Tibial nerve (tissue), 4 donors: ENCODE data around the gene KRT37. TPM values are rescaled to one million over a fixed set of nuclear protein-coding genes. Genes with fewer than 3 reads are reported as not detected.

Experiments
- DNase-seq, 2 donors: peaks; one replicate each; pipeline ENCODE4 v3.0.0-alpha.2; 2019; ENCODE audit warnings: low spot score in 2 of 2
- H3K27ac ChIP-seq, 4 donors: fragments of 200-600 bp; sonication (generic) in 3 of 4; one replicate each; pipeline ENCODE4 v1.5.1; 2017 to 2019; ENCODE audit warnings: mild to moderate bottlenecking in 1 of 4
- H3K27me3 ChIP-seq, 2 donors: fragments of 200-600 bp; sonication (generic) in 1 of 2; one replicate each; pipeline versions ENCODE4 v1.5.1 to v1.6.0; 2017 to 2019
- H3K36me3 ChIP-seq, 3 donors: fragments of 200-600 bp; sonication (generic); one replicate each; pipeline ENCODE4 v1.5.1; 2018 to 2019
- H3K4me1 ChIP-seq, 4 donors: fragments of 200-600 bp; sonication (generic) in 3 of 4; one replicate each; pipeline ENCODE4 v1.5.1; 2017 to 2019
- H3K4me3 ChIP-seq, 4 donors: fragments of 200-600 bp; sonication (generic) in 3 of 4; one replicate each; pipeline ENCODE4 v1.5.1; 2017 to 2019; ENCODE audit warnings: mild to moderate bottlenecking in 1 of 4, moderate library complexity in 1 of 4
- H3K9me3 ChIP-seq, 4 donors: fragments of 200-600 bp; sonication (generic) in 3 of 4; one replicate each; pipeline ENCODE4 v1.5.1; 2017 to 2019
- EP300 ChIP-seq, 2 donors: sonication (generic); formaldehyde crosslinking; IDR thresholded peaks; one replicate each; pipeline ENCODE4 v1.6.1; 2017; ENCODE audit warnings: antibody characterized with exemption in 2 of 2, mild to moderate bottlenecking in 1 of 2
- POLR2A ChIP-seq, 2 donors: fragments of 450-650 bp; IDR thresholded peaks; one replicate each; pipeline ENCODE4 v1.6.1; 2017; ENCODE audit warnings: antibody characterized with exemption in 2 of 2, mild to moderate bottlenecking in 2 of 2, moderate library complexity in 2 of 2
- WGBS, 2 donors: methylation state at CpG; one replicate each; pipeline ENCODE4 v1.1.5; 2018; 5-methylcytosine and 5-hydroxymethylcytosine counted together
- total RNA-seq, 4 donors: library from RNA; depleted of rRNA; stranded (reverse); fragments of >200 nt; gene quantifications; one replicate each; pipeline ENCODE4 v1.1.0, GENCODE V29; 2016
- TF ChIP-seq, protein P1 (sequence below), 5 experiments: fragments of 200-600 bp in 3 of 5; fragments of 450-650 bp in 2 of 5; sonication (generic) in 3 of 5; IDR thresholded peaks; one replicate each; pipeline ENCODE4 v1.5.1; 2016 to 2019; ENCODE audit warnings: antibody characterized with exemption in 5 of 5, mild to moderate bottlenecking in 3 of 5, moderate library complexity in 2 of 5

Gene KRT37
- total RNA-seq, 4 donors from 2014 or later: not detected

- H3K27me3 ChIP-seq: no peaks in the 10 kb centered on the region
- H3K36me3 ChIP-seq: no peaks in the 10 kb centered on the region
- H3K27ac ChIP-seq: no peak overlapping the region
- 52 to 71% methylated on average over 6 of the region's 6 CpGs for WGBS, 2 donors
- H3K4me3 ChIP-seq: no peak overlapping the region
- TF ChIP-seq EP300 (IDR thresholded peaks at IDR 0.05): peak in 1 of 2 donors; percentile 17
- no peak for TF ChIP-seq POLR2A (IDR thresholded peaks at IDR 0.05)
- DNase-seq: peak; percentile 23 to 80
- H3K4me1 ChIP-seq: no peaks in the 10 kb centered on the region
- H3K9me3 ChIP-seq: peaks cover 0 to 13% (median 0%) of the 10 kb centered on the region in 4 donors
These were observed 40.3 kb upstream of the KRT37 start for GRCh38 chr17:41464682-41465081.

GRCh38 chr17:41464173-41464572, 39.8 kb upstream of the KRT37 start:
- Histone ChIP-seq H3K36me3 (no peaks in the 10 kb centered on the region), H3K27me3 (no peaks in the 10 kb centered on the region), H3K9me3 (peaks cover 0 to 13% (median 0%) of the 10 kb centered on the region in 4 donors), H3K27ac (no peak overlapping the region), H3K4me1 (no peaks in the 10 kb centered on the region), H3K4me3 (no peak overlapping the region)
- 88 to 90% methylated on average over 11 of the region's 11 CpGs for WGBS, 2 donors
- no peak for DNase-seq
- TF ChIP-seq EP300 (IDR thresholded peaks at IDR 0.05): no peak
- no peak for TF ChIP-seq POLR2A (IDR thresholded peaks at IDR 0.05)
- TF ChIP-seq, protein P1, sequence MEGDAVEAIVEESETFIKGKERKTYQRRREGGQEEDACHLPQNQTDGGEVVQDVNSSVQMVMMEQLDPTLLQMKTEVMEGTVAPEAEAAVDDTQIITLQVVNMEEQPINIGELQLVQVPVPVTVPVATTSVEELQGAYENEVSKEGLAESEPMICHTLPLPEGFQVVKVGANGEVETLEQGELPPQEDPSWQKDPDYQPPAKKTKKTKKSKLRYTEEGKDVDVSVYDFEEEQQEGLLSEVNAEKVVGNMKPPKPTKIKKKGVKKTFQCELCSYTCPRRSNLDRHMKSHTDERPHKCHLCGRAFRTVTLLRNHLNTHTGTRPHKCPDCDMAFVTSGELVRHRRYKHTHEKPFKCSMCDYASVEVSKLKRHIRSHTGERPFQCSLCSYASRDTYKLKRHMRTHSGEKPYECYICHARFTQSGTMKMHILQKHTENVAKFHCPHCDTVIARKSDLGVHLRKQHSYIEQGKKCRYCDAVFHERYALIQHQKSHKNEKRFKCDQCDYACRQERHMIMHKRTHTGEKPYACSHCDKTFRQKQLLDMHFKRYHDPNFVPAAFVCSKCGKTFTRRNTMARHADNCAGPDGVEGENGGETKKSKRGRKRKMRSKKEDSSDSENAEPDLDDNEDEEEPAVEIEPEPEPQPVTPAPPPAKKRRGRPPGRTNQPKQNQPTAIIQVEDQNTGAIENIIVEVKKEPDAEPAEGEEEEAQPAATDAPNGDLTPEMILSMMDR (IDR thresholded peaks at IDR 0.05): no peak

GRCh38 chr17:41463746-41464145, 39.4 kb upstream of the KRT37 start:
- Histone ChIP-seq H3K4me1 (no peaks in the 10 kb centered on the region), H3K4me3 (no peak overlapping the region), H3K27ac (no peak overlapping the region), H3K27me3 (no peaks in the 10 kb centered on the region), H3K9me3 (peaks cover 0 to 10% (median 0%) of the 10 kb centered on the region in 4 donors), H3K36me3 (no peaks in the 10 kb centered on the region)
- no peak for TF ChIP-seq EP300 (IDR thresholded peaks at IDR 0.05)
- TF ChIP-seq, protein P1 (IDR thresholded peaks at IDR 0.05): no peak
- no peak for TF ChIP-seq POLR2A (IDR thresholded peaks at IDR 0.05)
- DNase-seq: no peak
- 94 to 97% methylated on average over 8 of the region's 8 CpGs for WGBS, 2 donors

DNA sequence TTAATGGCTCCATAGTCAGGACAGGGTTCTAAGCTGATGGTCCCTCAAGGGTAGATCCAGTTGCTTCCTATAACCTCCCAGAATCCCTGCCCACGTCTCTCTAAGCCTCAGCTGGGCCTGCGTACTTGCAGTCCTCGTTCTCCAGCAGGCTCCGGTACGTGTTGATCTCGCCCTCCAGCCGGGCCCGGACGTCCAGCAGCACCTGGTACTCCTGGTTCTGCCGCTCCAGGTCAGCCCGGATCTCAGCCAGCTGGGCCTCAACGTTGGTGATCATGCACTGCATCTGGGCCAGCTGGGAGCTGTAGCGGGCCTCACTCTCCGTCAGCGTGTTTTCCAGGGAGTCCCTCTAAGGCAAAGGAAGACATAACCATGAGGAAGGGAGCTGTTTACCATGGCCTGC, 38.3 kb upstream of the KRT37 start:
- H3K4me1 ChIP-seq: no peaks in the 10 kb centered on the region
- no peak for TF ChIP-seq EP300 (IDR thresholded peaks at IDR 0.05)
- TF ChIP-seq POLR2A (IDR thresholded peaks at IDR 0.05): no peak
- TF ChIP-seq, protein P1 (IDR thresholded peaks at IDR 0.05): no peak
- 77 to 85% methylated on average over 14 to 15 of the region's 15 CpGs for WGBS, 2 donors
- H3K36me3 ChIP-seq: no peaks in the 10 kb centered on the region
- no peak overlapping the region for H3K27ac ChIP-seq
- DNase-seq: no peak
- peaks cover 0 to 3% (median 0%) of the 10 kb centered on the region in 4 donors for H3K9me3 ChIP-seq
- no peaks in the 10 kb centered on the region for H3K27me3 ChIP-seq
- H3K4me3 ChIP-seq: no peak overlapping the region

DNA sequence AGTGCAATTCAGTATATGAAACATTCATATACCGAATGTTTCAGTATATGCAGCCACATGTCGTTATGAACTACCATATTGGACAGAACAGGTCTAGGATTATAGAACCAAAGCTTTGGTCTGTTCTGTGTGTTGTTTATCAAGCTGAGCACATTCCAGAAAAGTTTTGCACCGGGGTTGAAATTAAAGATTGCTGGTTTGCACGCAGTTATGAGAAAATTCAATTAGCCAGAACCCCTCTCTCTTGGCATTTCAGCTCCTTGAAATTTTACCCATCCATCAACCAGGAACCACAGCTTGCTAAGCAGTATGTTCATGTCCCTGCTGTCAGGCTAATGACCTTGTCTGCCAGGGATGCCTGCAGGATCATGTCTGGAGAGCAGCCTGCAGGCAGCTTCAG, 33.3 kb upstream of the KRT37 start:
- Histone ChIP-seq H3K4me3 (no peak overlapping the region), H3K4me1 (no peaks in the 10 kb centered on the region), H3K36me3 (no peaks in the 10 kb centered on the region), H3K9me3 (no peaks in the 10 kb centered on the region), H3K27me3 (no peaks in the 10 kb centered on the region), H3K27ac (no peak overlapping the region)
- DNase-seq: no peak
- 79 to 82% methylated on average over 4 of the region's 4 CpGs for WGBS, 2 donors
- TF ChIP-seq, protein P1 (IDR thresholded peaks at IDR 0.05): no peak
- no peak for TF ChIP-seq POLR2A (IDR thresholded peaks at IDR 0.05)

- WGBS, 2 donors: 76 to 81% methylated on average over 3 of the region's 3 CpGs
- Histone ChIP-seq H3K27me3 (no peaks in the 10 kb centered on the region), H3K36me3 (no peaks in the 10 kb centered on the region), H3K27ac (no peak overlapping the region), H3K4me1 (no peaks in the 10 kb centered on the region), H3K4me3 (no peak overlapping the region), H3K9me3 (peaks cover 0 to 12% (median 0%) of the 10 kb centered on the region in 4 donors)
- TF ChIP-seq POLR2A (IDR thresholded peaks at IDR 0.05) (no peak), EP300 (IDR thresholded peaks at IDR 0.05) (no peak)
- TF ChIP-seq, protein P1 (IDR thresholded peaks at IDR 0.05): no peak
- DNase-seq: no peak
These were observed 31.8 kb upstream of the KRT37 start for GRCh38 chr17:41456204-41456603.
